Heart right ventricle (tissue), 16 donors: Measurements from ENCODE around the gene CCDC192. TPM values are rescaled to one million over a fixed set of nuclear protein-coding genes. Genes with fewer than 3 reads are reported as not detected.

Experiments
- ATAC-seq, 8 donors: fragments of 200-7000 bp; cut with Tn5 transposase; one replicate each; pipeline ENCODE4 v1.9.1; 2020; ENCODE audit warnings: mild to moderate bottlenecking in 8 of 8, moderate library complexity in 8 of 8, moderate number of reproducible peaks in 1 of 8
- DNase-seq, 2 donors: peaks; one replicate each; pipeline ENCODE4 v3.0.0-alpha.2; 2020
- H3K27ac ChIP-seq, 10 donors: fragments of 200-600 bp; sonication (generic) in 2 of 10; one replicate each; pipeline versions ENCODE4 v1.5.0 to v1.8.0; 2020 to 2022; ENCODE audit warnings: mild to moderate bottlenecking in 3 of 10
- H3K27me3 ChIP-seq, 7 donors: fragments of 200-600 bp; one replicate each; pipeline ENCODE4 v1.8.0; 2021 to 2022; ENCODE audit warnings: mild to moderate bottlenecking in 2 of 7
- H3K36me3 ChIP-seq, 9 donors: fragments of 200-600 bp; sonication (generic) in 1 of 9; one replicate each; pipeline versions ENCODE4 v1.5.0 to v1.8.0; 2020 to 2022; ENCODE audit warnings: mild to moderate bottlenecking in 2 of 9
- H3K4me1 ChIP-seq, 9 donors: fragments of 200-600 bp; sonication (generic) in 1 of 9; one replicate each; pipeline versions ENCODE4 v1.5.0 to v1.8.0; 2020 to 2022; ENCODE audit warnings: mild to moderate bottlenecking in 4 of 9
- H3K4me3 ChIP-seq, 10 donors: fragments of 200-600 bp; sonication (generic) in 2 of 10; one replicate each; pipeline versions ENCODE4 v1.5.0 to v1.8.0; 2020 to 2022; ENCODE audit warnings: mild to moderate bottlenecking in 7 of 10, moderate library complexity in 2 of 10
- H3K9me3 ChIP-seq, 11 donors: fragments of 200-600 bp in 10 of 11; sonication (generic) in 2 of 11; one replicate each; pipeline versions ENCODE4 v1.5.0 to v1.8.0; 2013 to 2022; ENCODE audit warnings: mild to moderate bottlenecking in 2 of 11, control low read depth in 1 of 11, moderate library complexity in 1 of 11
- WGBS, 2 donors: extraction: QIAGEN DNeasy Blood & Tissue Kit; methylation state at CpG; one replicate each; pipeline ENCODE4 v1.1.7; 2013; ENCODE audit warnings: inconsistent platforms in 1 of 2; 5-methylcytosine and 5-hydroxymethylcytosine counted together
- intact Hi-C, 10 donors: fragments of 100-400 bp; cut with DNase I; formaldehyde crosslinking; loops; one replicate each; pipeline versions ENCODE4 v1.11.1 to v1.14.2; 2022
- polyA plus RNA-seq, 2 donors: library from polyadenylated mRNA; stranded (reverse); fragments of 200-250 nt; gene quantifications; one replicate each; pipeline ENCODE4 v1.2.3, GENCODE V29; 2013
- total RNA-seq, 10 donors: library from RNA; stranded (reverse); fragmentation: NEBNext Ultra II Directional in 3 of 10; extraction: Animal tissue kit (Norgen Biotek cat#: 25700) in 3 of 10; gene quantifications; one replicate each; pipeline versions ENCODE4 v1.2.1 to v1.2.4, GENCODE V29; 2021 to 2023
- TF ChIP-seq, protein P1 (sequence below), 9 donors: fragments of 200-600 bp; sonication (generic) in 2 of 9; IDR thresholded peaks; one replicate each; pipeline versions ENCODE4 v1.5.0 to v1.8.0; 2021 to 2022; ENCODE audit warnings: antibody characterized with exemption in 9 of 9, mild to moderate bottlenecking in 5 of 9, moderate library complexity in 1 of 9
- donor health status: Arrhythmogenic right ventricular cardiomyopathy.
- donor health status: ischemic (EF 13 %, LVEDD 7.1; RV severe dilation, severe dysfunction).
- donor health status: healthy with polysubstance abuse.
- donor health status: DM: no; HTN: yes; CAD: no.
- donor health status: DM: no; HTN: no; CAD: no.
- donor health status: ischemic (EF 25% LVEDD 6.9; RV normal size, moderate dysfunction).
- donor health status: ischemic (EF 25% LVEDD 5.7; RV mildly dilated, moderate dysfunction).
- donor health status: healthy.
- donor health status: DM: yes; HTN: yes; CAD: no.
- donor health status: Ischemic cardiomyopathy.
- donor health status: ischemic (EF 35%, LVEDD 5.7; RV mildly dilated, moderate dysfunction).
- donor health status: nonischemic (EF 11% LVEDD 7.7; RV severe dilation, severe dysfunction).
- donor health status: DM: yes; HTN: yes; CAD: no.
- donor health status: PGD.
- donor health status: ischemic (EF 29% LVEDD 5.4; RV normal size, mild dysfunction).
- donor health status: nonischemic (EF 23%, LVEDD 6.1; RV moderate dilation, normal function).

The CCDC192 gene
- total and polyA plus RNA-seq, 12 donors = 0.13 to 0.76 (median 0.33) TPM; not detected in 8

- no peak overlapping the region for H3K4me3 ChIP-seq
- ATAC-seq = no peak
- intact Hi-C loops = loop anchor here in 7 of 10 donors (5.0 to 10.0 kb wide), 4 partner anchors 194 to 446 kb away; partner anchors contain the start of gene SLC12A2 (in 3 of the 7)
Measured at GRCh38 chr5:127758766-127759283, 55.6 kb downstream of the CCDC192 start.

GRCh38 chr5:127761869-127762268 lies 58.7 kb downstream of the CCDC192 start:
- Histone ChIP-seq H3K4me1 (peaks cover 0 to 26% (median 9%) of the 10 kb centered on the region in 9 donors), H3K9me3 (no peaks in the 10 kb centered on the region), H3K36me3 (no peaks in the 10 kb centered on the region), H3K27ac (no peak overlapping the region), H3K4me3 (no peak overlapping the region), H3K27me3 (no peaks in the 10 kb centered on the region)
- intact Hi-C loops = loop anchor here in 5 of 10 donors (10.0 kb wide), 3 partner anchors 113 to 433 kb away; partner anchors contain the start of gene SLC12A2 (in 4 of the 5)
- ATAC-seq (no peak), DNase-seq (no peak)
- TF ChIP-seq, protein P1, sequence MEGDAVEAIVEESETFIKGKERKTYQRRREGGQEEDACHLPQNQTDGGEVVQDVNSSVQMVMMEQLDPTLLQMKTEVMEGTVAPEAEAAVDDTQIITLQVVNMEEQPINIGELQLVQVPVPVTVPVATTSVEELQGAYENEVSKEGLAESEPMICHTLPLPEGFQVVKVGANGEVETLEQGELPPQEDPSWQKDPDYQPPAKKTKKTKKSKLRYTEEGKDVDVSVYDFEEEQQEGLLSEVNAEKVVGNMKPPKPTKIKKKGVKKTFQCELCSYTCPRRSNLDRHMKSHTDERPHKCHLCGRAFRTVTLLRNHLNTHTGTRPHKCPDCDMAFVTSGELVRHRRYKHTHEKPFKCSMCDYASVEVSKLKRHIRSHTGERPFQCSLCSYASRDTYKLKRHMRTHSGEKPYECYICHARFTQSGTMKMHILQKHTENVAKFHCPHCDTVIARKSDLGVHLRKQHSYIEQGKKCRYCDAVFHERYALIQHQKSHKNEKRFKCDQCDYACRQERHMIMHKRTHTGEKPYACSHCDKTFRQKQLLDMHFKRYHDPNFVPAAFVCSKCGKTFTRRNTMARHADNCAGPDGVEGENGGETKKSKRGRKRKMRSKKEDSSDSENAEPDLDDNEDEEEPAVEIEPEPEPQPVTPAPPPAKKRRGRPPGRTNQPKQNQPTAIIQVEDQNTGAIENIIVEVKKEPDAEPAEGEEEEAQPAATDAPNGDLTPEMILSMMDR (IDR thresholded peaks at IDR 0.05) = no peak

More at GRCh38 chr5:127758766-127759283, 55.6 kb downstream of the CCDC192 start:
- Histone ChIP-seq H3K9me3 (no peaks in the 10 kb centered on the region), H3K27me3 (no peaks in the 10 kb centered on the region), H3K27ac (no peak overlapping the region), H3K36me3 (no peaks in the 10 kb centered on the region), H3K4me1 (peaks cover 0 to 18% (median 9%) of the 10 kb centered on the region in 9 donors)
- TF ChIP-seq, protein P1 (IDR thresholded peaks at IDR 0.05) = no peak
- no peak for DNase-seq

DNA sequence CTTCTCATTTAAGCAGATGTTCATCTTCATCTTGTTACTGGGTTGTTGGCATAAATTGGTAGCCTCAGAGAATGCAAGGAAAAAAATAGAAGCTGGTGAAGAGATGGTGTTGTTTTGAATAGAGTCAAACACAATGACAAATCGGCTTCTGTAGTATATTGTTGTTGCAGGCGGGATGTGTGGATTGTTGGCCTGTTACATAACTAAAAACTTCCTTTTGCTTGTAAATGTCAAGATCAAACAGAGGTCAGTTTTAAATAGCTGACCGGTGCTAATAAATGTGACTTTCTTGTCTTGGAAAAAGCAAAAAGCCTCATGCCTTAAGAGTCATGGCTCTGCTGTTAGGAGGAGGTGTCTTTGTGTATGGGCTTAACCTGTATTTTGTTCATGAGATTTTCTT lies 59.2 kb downstream of the CCDC192 start:
- TF ChIP-seq, protein P1 (IDR thresholded peaks at IDR 0.05) = no peak
- Histone ChIP-seq H3K4me3 (no peak overlapping the region), H3K36me3 (no peaks in the 10 kb centered on the region), H3K27me3 (no peaks in the 10 kb centered on the region), H3K9me3 (no peaks in the 10 kb centered on the region), H3K27ac (peak overlapping the region in 2 of 10 donors; percentile 7 to 13), H3K4me1 (peaks cover 0 to 26% (median 14%) of the 10 kb centered on the region in 9 donors)
- WGBS, 2 donors = 20 to 37% methylated on average over 3 of the region's 3 CpGs
- no peak for DNase-seq
- intact Hi-C loops = loop anchor here in 5 of 10 donors (10.0 kb wide), 3 partner anchors 112 to 432 kb away; partner anchors contain the start of gene SLC12A2 (in 4 of the 5)
- peak in 3 of 8 donors; percentile 12 to 57 (median 52) for ATAC-seq

GRCh38 chr5:127766676-127767335 lies 63.6 kb downstream of the CCDC192 start:
- Histone ChIP-seq H3K4me1 (peaks cover 0 to 31% (median 14%) of the 10 kb centered on the region in 9 donors), H3K36me3 (no peaks in the 10 kb centered on the region), H3K9me3 (no peaks in the 10 kb centered on the region), H3K27me3 (no peaks in the 10 kb centered on the region), H3K27ac (peak overlapping the region in 5 of 10 donors; percentile 3 to 57 (median 9)), H3K4me3 (no peak overlapping the region)
- DNase-seq = no peak
- intact Hi-C loops = loop anchor here in 5 of 10 donors (10.0 kb wide), 3 partner anchors 108 to 428 kb away; partner anchors contain the start of gene SLC12A2 (in 4 of the 5)
- 89 to 93% methylated on average over 2 of the region's 2 CpGs for WGBS, 2 donors
- TF ChIP-seq, protein P1 (IDR thresholded peaks at IDR 0.05) = no peak
- peak in 4 of 8 donors; percentile 11 to 62 (median 44) for ATAC-seq
